GM06990 (cell line): ENCODE data around the gene ACVR2B.

ENCODE experiments used
- DNase-seq: peaks from one replicate; pipeline ENCODE4 v3.0.0-alpha.2; 2011; ENCODE audit not compliant: insufficient read length; ENCODE audit errors: extremely low read depth
- H3K27me3 ChIP-seq: replicated peaks from 2 replicates; pipeline ENCODE4 v1.6.0; 2011; ENCODE audit warnings: low read length; ENCODE audit not compliant: control insufficient read depth, insufficient read depth
- H3K36me3 ChIP-seq: 2 replicates; pipeline ENCODE4 v1.5.1; 2011; ENCODE audit warnings: low read length; ENCODE audit not compliant: control insufficient read depth, insufficient read depth
- H3K4me3 ChIP-seq: replicated peaks from 2 replicates; pipeline ENCODE4 v1.5.1; 2011; ENCODE audit warnings: low read depth, mild to moderate bottlenecking, control low read depth, low read length
- TF ChIP-seq, protein P1 (sequence below): IDR thresholded peaks from 2 replicates; pipeline ENCODE4 v1.5.1; 2011; ENCODE audit warnings: low read length, control low read depth, mild to moderate bottlenecking, inconsistent platforms; ENCODE audit not compliant: insufficient read depth, poor library complexity, severe bottlenecking

ACVR2B gene

GRCh38 chr3:38480930-38481329 lies 27.2 kb downstream of the ACVR2B start:
- Histone ChIP-seq H3K36me3 (no peaks in the 10 kb centered on the region), H3K4me3 (no peak overlapping the region), H3K27me3 (no peaks in the 10 kb centered on the region)
- TF ChIP-seq, protein P1, sequence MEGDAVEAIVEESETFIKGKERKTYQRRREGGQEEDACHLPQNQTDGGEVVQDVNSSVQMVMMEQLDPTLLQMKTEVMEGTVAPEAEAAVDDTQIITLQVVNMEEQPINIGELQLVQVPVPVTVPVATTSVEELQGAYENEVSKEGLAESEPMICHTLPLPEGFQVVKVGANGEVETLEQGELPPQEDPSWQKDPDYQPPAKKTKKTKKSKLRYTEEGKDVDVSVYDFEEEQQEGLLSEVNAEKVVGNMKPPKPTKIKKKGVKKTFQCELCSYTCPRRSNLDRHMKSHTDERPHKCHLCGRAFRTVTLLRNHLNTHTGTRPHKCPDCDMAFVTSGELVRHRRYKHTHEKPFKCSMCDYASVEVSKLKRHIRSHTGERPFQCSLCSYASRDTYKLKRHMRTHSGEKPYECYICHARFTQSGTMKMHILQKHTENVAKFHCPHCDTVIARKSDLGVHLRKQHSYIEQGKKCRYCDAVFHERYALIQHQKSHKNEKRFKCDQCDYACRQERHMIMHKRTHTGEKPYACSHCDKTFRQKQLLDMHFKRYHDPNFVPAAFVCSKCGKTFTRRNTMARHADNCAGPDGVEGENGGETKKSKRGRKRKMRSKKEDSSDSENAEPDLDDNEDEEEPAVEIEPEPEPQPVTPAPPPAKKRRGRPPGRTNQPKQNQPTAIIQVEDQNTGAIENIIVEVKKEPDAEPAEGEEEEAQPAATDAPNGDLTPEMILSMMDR = no peak
- DNase-seq = no peak

GRCh38 chr3:38482951-38483350 lies 29.3 kb downstream of the ACVR2B start:
- H3K27me3 ChIP-seq = no peaks in the 10 kb centered on the region
- no peak overlapping the region for H3K4me3 ChIP-seq
- no peaks in the 10 kb centered on the region for H3K36me3 ChIP-seq
- no peak for DNase-seq
- TF ChIP-seq, protein P1 = no peak

GRCh38 chr3:38487323-38487722 lies 33.6 kb downstream of the ACVR2B start:
- no peak for DNase-seq
- TF ChIP-seq, protein P1 = no peak
- Histone ChIP-seq H3K4me3 (no peak overlapping the region), H3K27me3 (no peaks in the 10 kb centered on the region), H3K36me3 (no peaks in the 10 kb centered on the region)

- DNase-seq = no peak
- TF ChIP-seq, protein P1 = no peak
- H3K27me3 ChIP-seq = no peaks in the 10 kb centered on the region
- H3K4me3 ChIP-seq = no peak overlapping the region
- no peaks in the 10 kb centered on the region for H3K36me3 ChIP-seq
Observed at GRCh38 chr3:38488949-38489348, 35.3 kb downstream of the ACVR2B start.

DNA sequence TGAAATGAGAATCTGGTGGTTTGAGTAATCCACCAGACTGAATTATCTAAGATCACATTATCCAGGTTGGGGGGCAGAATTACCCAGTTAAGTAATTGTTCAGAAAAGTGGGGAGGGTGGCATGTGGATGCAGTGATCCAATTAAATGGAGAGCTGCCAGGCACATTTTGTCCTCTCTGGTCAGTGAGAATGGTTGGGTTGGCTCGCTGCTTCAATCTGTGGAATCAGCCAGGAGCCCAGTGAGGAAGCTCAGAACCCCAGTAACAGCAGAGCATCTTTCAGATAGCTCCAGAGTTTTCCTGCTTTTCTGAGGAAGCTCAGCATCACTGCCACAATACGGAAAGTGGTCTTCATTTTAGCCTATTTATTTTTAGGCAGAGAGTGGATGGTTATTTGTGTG lies 36.1 kb downstream of the ACVR2B start:
- DNase-seq = no peak

More for the DNA sequence above, 36.1 kb downstream of the ACVR2B start:
- H3K36me3 ChIP-seq = no peaks in the 10 kb centered on the region
- TF ChIP-seq, protein P1 = no peak
- no peaks in the 10 kb centered on the region for H3K27me3 ChIP-seq
- H3K4me3 ChIP-seq = no peak overlapping the region
